ENCODE results near the gene KCNT2.

KCNT2 gene

GRCh38 chr1:196651637-196652215, 43.5 kb upstream of the KCNT2 start, which contains the start of gene CFH:
CFH (plus strand) TSS chr1:196652043; CDS start chr1:196652118, 75 bp downstream.
- no peak within 1 kb of the TSS for H3K27ac ChIP-seq (ENCODE audit: low read length)
- H3K9me3 ChIP-seq (ENCODE audit: insufficient read depth, low read length): no peaks in the 10 kb centered on the region
- no peaks in the 10 kb centered on the region for H3K79me2 ChIP-seq (ENCODE audit: low read length)
- peak within 1 kb of the TSS; percentile 4; the same call in 1 of the 2 replicates for H3K4me2 ChIP-seq (ENCODE audit: low read length)
- no peak within 1 kb of the TSS for H3K4me3 ChIP-seq (ENCODE audit: low read length)
- no peaks in the 10 kb centered on the region for H3K36me3 ChIP-seq (replicated peaks; ENCODE audit: low read depth, low read length)
- no peak for TF ChIP-seq CTCF (IDR thresholded peaks at IDR 0.05; ENCODE audit: low read depth, low read length)
- TF ChIP-seq EZH2phosphoT487 (IDR thresholded peaks at IDR 0.05; ENCODE audit: low read depth): no peak
- peaks cover 5% of the 10 kb centered on the region; the same call in 1 of the 2 replicates for H3K4me1 ChIP-seq (ENCODE audit: low read length)
- no peaks in the 10 kb centered on the region for H3K27me3 ChIP-seq (ENCODE audit: low read depth, low read length)
- H4K20me1 ChIP-seq (ENCODE audit: insufficient read depth, low read length): no peaks in the 10 kb centered on the region
- no peak within 1 kb of the TSS for H3K9ac ChIP-seq (ENCODE audit: low read length)
- peak within 1 kb of the TSS; percentile 37; the same call in 1 of the 2 replicates for H2AFZ ChIP-seq (ENCODE audit: low read depth, low read length)

DNA sequence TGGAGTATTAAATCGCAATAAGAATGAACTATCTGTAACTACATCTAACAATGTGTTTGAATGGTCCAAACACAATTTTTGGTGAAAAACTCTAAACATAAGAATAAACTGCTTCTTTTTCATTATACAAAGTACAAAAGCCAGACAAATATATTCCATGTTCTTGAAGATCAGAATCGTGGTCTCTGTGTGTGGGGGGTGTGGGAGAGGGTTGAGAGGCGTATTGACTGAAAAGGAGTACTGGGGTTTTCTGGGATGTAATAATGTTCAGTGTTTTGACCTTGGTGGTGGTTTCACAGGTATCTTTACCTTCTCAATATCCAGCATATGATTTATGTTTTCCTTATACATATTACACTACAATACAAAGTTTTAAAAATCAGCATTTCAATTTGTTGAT, 42.8 kb upstream of the KCNT2 start:
- no peaks in the 10 kb centered on the region for H3K27me3 ChIP-seq (ENCODE audit: low read depth, low read length)
- no peak overlapping the region for H3K27ac ChIP-seq (ENCODE audit: low read length)
- no peaks in the 10 kb centered on the region for H3K9me3 ChIP-seq (ENCODE audit: insufficient read depth, low read length)
- H3K4me3 ChIP-seq (ENCODE audit: low read length): no peak overlapping the region
- H3K79me2 ChIP-seq (ENCODE audit: low read length): no peaks in the 10 kb centered on the region
- H3K9ac ChIP-seq (ENCODE audit: low read length): no peak overlapping the region
- H2AFZ ChIP-seq (ENCODE audit: low read depth, low read length): no peak overlapping the region
- H3K36me3 ChIP-seq (replicated peaks; ENCODE audit: low read depth, low read length): no peaks in the 10 kb centered on the region
- no peaks in the 10 kb centered on the region for H4K20me1 ChIP-seq (ENCODE audit: insufficient read depth, low read length)
- peaks cover 5% of the 10 kb centered on the region; the same call in 1 of the 2 replicates for H3K4me1 ChIP-seq (ENCODE audit: low read length)
- no peak for TF ChIP-seq EZH2phosphoT487 (IDR thresholded peaks at IDR 0.05; ENCODE audit: low read depth)
- TF ChIP-seq CTCF (IDR thresholded peaks at IDR 0.05; ENCODE audit: low read depth, low read length): no peak
- H3K4me2 ChIP-seq (ENCODE audit: low read length): no peak overlapping the region

DNA sequence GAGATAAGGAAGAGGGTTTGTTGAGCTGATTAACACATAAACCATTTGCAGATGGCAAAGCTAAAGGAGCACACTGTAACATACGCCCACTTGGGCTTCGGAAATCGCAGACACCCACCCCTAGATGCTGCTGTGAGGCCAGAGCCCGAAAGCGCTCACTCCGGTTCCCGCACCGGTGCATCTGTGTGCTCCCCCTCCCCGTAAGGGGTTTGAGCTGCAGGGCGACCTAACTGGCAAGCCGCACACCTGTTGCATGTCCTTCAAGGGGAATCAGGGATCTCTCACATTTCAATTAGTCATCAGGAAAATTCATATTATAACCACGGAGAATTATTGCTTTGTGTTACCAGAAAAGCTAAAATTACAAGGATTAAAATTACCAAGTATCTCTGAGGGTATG, 42.2 kb upstream of the KCNT2 start:
- Histone ChIP-seq H4K20me1 (ENCODE audit: insufficient read depth, low read length) (no peaks in the 10 kb centered on the region), H3K27ac (ENCODE audit: low read length) (no peak overlapping the region), H3K4me3 (ENCODE audit: low read length) (no peak overlapping the region), H3K4me2 (ENCODE audit: low read length) (no peak overlapping the region), H3K9ac (ENCODE audit: low read length) (no peak overlapping the region), H2AFZ (ENCODE audit: low read depth, low read length) (no peak overlapping the region), H3K9me3 (ENCODE audit: insufficient read depth, low read length) (no peaks in the 10 kb centered on the region), H3K79me2 (ENCODE audit: low read length) (no peaks in the 10 kb centered on the region), H3K4me1 (ENCODE audit: low read length) (peaks cover 5% of the 10 kb centered on the region; the same call in 1 of the 2 replicates), H3K36me3 (replicated peaks; ENCODE audit: low read depth, low read length) (no peaks in the 10 kb centered on the region), H3K27me3 (ENCODE audit: low read depth, low read length) (no peaks in the 10 kb centered on the region)
- TF ChIP-seq CTCF (IDR thresholded peaks at IDR 0.05; ENCODE audit: low read depth, low read length) (no peak), EZH2phosphoT487 (IDR thresholded peaks at IDR 0.05; ENCODE audit: low read depth) (no peak)

- no peak overlapping the region for H3K4me2 ChIP-seq (ENCODE audit: low read length)
- no peaks in the 10 kb centered on the region for H3K27me3 ChIP-seq (ENCODE audit: low read depth, low read length)
- H3K4me3 ChIP-seq (ENCODE audit: low read length): no peak overlapping the region
- H3K79me2 ChIP-seq (ENCODE audit: low read length): no peaks in the 10 kb centered on the region
- no peaks in the 10 kb centered on the region for H4K20me1 ChIP-seq (ENCODE audit: insufficient read depth, low read length)
- H3K9me3 ChIP-seq (ENCODE audit: insufficient read depth, low read length): no peaks in the 10 kb centered on the region
- H3K4me1 ChIP-seq (ENCODE audit: low read length): peaks cover 5% of the 10 kb centered on the region; the same call in 1 of the 2 replicates
- H3K36me3 ChIP-seq (replicated peaks; ENCODE audit: low read depth, low read length): no peaks in the 10 kb centered on the region
- no peak overlapping the region for H3K9ac ChIP-seq (ENCODE audit: low read length)
- H3K27ac ChIP-seq (ENCODE audit: low read length): no peak overlapping the region
- H2AFZ ChIP-seq (ENCODE audit: low read depth, low read length): no peak overlapping the region
- TF ChIP-seq CTCF (IDR thresholded peaks at IDR 0.05; ENCODE audit: low read depth, low read length) (no peak), EZH2phosphoT487 (IDR thresholded peaks at IDR 0.05; ENCODE audit: low read depth) (no peak)
Observed at GRCh38 chr1:196649990-196650389, 41.8 kb upstream of the KCNT2 start.

Measured in OCI-LY3 (cell line).